ENCODE measurements around the gene TBC1D2B.

Gene TBC1D2B

DNA sequence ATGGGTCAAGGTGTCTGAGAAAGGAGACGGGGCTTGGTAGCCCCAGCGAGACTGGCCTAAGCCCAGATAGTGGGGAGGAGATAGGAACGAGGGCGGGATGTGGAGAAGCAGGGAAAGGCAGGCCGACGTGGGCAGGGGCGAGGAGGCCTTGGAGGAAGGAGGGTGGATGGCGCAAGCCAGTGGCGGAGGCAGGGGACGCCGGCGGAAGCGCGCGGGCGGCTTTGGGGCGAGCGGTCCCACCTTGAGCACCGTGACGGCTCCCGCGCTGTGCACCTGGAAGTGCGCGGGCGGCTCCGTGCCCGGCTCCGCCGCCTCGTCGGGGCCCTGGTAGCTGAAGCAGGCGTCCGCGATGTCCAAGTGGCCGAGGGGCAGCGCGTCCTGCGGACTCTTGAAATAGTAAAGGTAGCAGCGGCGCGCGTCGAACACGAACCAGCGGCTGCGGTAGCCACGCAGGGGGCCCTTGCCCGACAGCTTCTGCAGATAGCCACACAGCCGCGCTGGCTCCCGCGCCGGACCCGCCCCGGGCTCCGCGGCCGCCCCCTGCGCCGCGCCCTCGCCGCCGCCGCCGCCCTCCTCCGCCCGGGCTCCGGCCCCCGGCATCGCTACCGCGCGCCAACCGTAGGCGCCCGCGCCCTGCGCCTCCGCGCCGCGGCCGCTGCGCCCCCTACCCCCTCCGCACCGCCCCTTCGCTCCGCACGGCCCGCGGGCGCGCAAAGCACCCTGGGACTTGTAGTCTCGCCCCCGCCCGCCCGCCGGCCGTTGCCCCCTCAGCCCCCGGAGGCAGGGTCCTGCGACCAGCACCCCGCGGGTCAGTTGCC is at the start of gene TBC1D2B:
TSS of gene TBC1D2B (minus strand) at position 659 of the 818 bp plus-strand sequence. CDS start at position 600, 59 bp downstream.
- DNase-seq: peak; percentile 79

DNA sequence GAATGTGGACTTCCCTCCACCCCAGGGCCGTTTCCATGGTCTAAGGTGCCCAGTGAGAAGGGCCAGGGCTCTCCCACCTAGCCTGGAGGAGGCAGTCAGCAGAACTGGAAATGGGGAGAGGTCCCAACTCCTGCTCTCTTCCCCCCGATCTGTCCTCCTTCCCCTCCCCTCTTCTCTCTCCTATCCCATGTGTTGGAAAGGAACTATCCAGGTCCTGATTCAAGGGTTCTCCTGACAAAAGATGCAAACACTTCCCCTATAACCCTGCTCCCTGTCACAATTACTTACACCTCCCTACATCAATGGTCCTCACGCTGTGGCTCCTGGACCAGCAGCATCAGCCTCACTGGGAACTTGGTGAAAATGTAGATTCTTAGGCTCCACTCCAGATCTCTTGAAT is 47.8 kb upstream of the TBC1D2B start:
- no peak for DNase-seq

DNA sequence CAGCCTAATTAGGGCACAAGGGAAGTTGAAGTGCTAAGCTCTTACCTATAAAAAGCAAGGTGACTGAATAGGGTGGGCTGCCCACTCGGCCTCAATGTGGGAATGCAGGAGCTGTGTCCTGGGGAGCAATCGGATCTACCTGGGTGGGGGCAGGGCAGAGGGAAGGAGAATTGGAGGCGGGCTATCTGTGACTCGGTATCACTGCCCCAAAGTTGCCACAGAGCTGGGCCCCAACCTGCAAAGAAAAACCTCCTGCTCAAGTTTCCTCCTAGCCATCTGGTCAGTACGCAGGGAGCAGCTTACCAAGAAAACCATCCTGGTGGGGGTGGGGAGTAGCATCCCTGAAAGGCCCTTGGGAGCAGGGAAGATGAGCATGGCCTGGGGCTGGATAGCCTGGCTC is 43.0 kb upstream of the TBC1D2B start:
- DNase-seq: no peak

DNA sequence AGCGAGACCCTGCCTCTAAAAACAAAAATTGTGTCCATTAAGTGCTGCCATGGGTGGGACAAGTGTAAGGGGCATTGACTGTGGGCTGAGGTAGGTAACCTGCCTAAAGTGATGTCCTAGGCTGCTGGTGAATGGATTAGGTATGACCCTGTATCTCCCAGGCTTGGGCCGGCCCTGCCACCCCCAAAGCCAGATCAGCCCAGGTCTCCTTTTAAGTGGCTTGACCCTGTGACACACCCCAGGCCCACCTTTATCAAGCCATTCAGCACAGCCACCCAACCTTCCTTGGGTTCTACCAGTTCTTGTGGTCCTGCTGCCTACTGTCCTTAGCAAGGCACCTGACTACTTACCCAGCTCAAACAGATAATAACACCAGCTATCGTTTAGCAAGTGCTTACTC is 35.0 kb upstream of the TBC1D2B start:
- no peak for DNase-seq

DNA sequence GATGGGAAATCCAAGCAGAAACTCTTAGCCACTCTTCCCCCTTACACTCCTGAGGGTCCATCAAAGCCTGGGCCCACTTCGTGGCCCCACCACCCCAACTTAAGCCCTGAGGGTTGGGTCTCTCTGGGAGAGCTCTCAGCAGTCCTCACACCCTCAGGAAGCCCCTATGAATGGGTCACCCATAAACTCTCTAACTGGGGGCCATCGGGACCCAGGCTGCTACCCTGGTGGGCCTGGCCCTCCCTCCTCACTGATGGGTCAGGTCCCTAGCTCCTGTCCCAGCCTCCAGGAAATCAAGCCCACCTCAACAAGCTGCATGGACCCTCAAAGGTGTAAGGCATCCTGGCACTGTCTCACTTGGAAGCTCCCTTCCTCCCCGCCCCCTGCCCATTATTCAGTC is 34.3 kb upstream of the TBC1D2B start:
- no peak for DNase-seq

DNA sequence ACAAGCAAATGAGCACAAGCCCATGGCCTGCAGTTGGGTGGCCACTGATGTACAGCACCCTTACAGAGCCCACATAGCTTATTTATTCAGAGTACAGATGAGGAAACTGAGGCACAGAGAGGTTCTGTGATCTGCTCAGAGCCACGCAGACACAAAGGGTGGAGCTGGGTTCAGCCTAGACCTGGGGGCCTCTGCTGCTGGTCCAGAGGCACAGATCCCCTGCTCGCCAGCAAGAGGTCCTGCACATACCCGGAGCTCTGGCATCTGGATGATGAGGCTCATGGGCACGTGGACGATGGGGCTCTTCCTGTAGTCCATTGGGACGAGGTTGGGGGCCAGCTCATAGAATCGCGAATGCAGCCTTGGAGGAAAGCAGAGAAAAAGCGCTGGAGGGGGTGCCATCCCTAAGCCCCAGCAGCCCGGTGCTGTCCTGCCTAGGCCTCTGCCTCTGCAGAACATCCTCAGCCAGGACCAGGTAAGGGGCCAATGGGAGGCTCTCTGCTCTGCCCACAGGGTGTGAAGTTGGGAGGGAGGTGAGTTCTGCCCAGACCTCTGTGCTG is 33.5 kb upstream of the TBC1D2B start:
- DNase-seq: no peak

DNA sequence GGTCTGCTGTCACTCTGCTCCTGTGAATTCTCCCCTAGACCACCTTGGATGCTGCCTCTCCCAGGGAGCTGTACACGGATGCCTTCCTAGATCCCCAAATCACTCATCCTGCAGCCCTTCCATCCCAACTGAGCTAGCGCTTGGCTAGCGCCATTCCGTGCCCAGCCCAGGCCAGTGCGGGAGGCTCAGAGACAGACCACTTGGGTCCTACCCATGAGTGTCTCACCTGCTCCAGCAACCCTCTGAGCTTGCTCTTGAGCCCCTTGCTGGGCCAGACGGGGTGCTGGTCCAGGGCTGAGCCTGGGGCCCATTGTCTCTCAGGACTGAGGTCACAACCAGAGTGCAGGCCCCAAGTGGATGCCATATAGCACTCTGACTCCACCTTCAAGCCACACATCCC is 32.6 kb upstream of the TBC1D2B start:
- no peak for DNase-seq

DNA sequence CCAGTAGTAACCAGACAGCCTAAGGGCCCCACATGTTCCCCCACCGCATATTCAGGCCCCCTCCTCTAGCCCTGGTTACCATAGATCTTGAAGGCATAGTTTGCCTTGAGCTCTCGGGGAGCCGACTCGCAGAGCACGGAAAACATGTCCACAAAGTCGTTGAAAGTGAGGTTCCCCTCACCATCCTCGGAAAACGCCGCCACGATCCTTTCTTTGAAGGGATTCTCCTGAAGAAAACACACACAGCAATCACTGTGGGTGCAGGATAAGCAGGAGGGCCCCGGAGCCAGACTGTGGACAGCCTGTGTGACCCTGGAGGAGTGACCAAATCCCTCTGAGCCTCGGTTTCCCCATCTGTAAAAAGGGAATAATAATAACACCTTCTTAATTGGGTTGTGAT is 31.6 kb upstream of the TBC1D2B start:
- no peak for DNase-seq

DNA sequence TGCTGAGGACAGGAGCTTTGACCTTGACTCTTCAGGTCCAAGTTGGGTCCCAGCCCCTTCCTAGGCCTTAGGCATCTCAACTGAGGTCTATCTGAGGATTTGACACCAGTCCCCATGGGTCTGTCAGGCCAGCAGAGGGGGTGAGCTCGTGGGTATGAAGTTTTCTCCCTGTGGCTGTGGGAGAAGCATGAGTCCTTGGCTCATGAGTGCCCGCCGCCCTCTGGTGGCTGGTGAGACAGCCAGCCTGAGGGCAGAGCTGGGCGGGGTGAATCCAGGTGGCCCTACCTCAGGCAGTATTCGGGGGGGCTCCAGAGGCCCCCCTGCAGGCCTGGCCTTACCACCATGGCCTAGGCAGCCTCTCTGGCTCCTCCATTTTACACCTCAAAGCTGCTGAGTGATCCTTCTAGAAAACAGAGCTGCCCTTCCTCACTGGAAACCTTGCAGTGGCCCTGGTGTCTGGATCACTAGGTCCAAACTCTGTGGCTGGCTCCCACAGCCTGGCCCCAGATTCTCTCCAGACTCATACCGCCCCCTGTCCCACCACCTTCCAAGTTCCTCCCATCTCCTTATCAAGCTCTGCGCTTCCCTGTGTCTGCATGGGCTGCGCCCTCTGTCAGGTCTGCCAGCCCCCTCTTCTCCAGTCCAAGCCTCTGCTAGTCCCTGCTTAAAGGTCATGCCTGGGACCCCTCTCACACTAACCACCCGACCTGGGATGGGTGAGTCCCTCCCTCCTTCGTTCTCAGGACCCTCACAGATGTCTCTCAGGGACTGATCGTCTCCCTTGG is 31.0 kb upstream of the TBC1D2B start:
- DNase-seq: peak; percentile 89

DNA sequence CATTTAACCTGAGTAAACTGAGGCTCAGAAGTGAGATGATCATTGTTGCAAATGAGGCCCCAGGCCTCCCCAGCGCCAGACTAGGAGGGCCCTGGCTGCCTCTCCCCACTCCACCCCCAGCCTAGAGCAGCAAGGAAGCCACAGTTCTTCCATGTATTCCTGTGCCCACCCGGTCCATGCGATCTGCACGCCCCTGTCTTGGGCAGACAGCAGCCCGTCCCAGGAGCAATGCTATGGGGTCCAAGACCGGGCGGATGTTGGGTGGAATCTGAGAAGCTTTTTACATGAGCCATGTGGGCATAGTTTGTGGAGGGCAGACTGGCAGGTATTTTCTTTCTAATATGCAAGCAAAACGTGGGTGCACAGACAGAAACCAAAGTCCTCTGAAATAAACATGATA is 30.0 kb upstream of the TBC1D2B start:
- no peak for DNase-seq

DNA sequence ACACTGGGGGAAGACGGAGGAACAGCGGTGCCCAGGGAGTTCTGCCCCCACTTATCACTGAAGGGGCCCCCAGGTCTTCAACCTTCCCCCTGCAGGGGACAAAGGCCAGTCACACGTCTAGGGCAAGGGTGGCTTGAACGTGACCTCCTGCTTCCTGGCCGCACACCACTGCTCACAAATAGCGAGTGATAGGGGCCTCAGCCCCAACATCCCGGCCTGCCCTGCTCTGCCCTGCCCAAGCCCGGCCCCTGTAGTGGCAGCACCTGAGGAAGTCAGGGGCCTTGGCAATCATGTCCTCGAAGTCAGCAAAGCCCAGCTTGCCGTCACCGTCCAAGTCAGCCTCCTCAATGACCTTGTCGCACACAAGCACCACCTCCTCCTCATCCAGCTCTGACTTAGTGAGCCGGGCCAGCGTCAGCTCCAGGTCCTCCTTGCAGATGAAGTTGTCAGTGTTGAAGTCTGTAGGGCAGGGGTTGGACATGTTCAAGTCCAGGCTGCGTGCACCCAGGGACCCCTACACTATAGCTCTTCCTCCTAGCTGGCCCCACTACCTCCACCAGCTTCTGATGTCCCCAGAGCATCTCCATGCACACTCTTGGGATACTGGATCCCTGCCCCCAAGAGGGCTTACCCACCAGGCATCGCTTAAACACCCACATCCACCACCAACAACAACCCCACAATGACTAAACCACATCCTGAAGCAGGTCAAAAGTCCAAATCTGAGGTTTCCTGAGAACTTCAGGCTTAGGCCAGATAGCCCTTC is 28.1 kb upstream of the TBC1D2B start:
- no peak for DNase-seq

DNA sequence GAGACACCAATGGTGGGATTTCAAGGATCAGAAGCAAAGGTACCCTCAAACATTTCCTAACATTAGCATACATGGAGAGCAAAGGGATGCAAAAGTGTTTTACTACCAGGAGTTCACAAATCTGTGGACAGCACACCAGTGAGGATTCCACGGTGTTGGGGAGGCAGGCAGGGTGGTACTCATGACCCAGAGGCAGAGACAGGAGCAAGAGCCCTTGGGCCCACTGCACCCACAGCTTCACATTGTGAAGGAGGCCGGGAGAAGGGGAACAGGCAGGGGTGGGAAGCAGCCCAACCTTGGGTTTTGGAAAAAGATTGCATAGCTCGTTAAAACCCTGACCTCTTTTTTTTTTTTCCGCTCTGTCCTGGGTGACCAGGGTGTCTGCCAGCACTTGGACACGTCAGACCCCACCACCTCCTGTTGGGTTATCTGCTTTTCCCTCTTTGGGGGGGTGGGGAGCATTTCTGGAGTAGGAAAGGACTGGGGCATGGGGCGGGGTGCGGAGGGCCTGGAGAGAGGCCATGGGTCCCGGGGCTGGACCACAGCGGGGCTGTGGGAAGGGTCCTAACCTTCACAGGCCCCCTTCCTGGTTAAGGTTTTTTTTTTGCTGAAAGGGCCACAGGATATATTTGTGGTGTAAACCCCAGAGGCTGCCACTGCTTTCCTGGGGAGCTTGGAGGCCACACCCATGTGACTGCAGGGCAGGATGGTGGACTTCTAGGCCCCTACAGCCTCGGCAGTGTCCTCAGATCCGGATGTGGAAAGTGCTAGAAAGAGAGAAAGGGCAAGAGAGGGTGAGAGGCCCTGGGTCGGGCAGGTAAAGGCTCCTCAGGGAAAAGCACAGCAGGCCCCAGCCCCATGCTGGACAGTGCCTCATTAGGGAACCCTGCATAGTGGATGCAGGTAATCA is 27.3 kb upstream of the TBC1D2B start:
- DNase-seq: peak; percentile 12

DNA sequence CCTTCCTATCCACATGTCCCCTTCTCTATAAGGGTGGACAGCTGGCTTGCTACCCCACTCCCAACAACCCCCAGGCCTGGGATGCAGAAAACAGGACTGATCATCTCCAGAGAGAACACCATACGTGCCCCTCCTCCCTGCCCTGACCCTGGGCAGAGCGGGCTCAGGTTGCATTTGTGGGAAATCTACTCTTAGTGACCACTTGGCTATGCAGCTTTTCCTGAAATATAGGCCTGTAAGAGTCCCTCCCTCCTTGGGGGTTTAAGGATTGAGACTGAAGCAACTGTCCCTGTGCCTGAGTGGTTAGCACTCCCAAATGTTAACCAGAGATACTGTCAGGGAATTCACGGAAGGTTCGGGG is 26.6 kb upstream of the TBC1D2B start:
- no peak for DNase-seq

DNA sequence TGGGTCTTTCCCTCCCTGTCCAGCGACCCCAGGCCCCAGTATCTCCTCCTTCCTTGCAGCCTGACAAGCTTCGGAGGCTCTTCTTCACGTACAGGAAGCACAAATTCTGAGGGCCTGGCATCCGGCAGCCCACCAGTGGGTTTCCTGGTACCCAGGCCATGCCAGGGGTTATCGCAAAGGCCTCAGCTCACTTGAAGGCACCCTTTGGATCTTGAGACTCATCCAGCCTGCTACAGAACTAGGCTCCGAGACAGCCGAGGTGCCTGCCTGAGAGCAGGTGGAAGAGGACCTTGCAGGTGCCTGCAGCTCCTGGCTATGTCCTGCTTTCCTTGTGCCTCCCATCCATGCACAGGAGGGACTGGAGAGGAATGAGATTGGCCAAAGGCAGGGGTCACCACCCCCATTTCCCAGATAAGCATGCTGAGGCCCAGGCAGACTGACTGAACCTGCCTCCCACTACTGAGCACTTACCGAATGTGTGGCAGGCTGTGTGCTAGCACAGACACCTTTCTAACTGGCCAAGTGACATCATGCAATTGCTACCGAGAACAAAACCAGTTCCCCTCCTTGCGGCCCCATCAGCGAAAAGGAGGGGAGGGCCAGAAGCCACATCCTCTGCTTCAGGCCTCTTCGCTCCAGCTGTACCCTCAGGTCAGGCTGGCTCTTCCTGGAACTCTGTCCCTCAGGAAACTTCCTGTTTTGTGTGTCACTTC is 26.1 kb upstream of the TBC1D2B start:
- DNase-seq: peak; percentile 63

DNA sequence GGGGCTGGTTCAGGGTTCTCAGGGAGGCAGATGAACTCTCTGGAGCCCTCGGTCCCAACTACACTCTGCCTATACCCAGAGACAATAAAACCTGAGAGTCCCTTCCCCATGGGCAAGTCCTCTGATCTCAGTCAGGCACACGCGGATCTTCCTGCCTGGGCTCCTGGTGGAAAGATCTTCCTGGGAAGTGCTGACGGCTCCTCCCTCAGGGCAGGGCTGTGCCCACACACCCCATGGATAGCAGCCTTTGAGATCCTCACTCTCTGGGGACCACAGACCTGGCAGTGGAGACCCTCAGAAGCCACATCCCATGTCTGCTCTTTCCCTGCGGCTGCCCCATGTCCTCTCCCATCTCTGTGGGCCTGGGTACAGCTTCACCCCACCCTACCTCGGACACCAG is 25.2 kb upstream of the TBC1D2B start:
- no peak for DNase-seq

DNA sequence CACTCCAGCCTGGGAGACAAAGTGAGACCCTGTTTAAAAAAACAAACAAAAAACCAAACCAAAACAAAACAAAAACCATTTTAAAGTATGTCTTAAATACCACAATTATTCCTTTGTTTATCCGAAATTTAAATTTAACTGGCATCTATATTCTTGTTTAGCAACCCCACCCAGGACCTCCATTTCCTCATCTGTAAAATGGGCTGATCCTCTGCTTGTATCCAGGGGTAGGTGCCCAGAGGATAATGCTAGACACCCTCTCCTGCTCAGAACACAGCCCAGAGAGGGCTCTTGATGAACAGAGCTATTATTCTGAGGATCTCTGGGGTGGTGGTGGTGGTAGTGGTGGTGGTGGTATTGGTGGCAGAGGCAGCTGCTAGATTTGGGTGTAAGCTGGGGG is 24.7 kb upstream of the TBC1D2B start:
- DNase-seq: no peak

DNA sequence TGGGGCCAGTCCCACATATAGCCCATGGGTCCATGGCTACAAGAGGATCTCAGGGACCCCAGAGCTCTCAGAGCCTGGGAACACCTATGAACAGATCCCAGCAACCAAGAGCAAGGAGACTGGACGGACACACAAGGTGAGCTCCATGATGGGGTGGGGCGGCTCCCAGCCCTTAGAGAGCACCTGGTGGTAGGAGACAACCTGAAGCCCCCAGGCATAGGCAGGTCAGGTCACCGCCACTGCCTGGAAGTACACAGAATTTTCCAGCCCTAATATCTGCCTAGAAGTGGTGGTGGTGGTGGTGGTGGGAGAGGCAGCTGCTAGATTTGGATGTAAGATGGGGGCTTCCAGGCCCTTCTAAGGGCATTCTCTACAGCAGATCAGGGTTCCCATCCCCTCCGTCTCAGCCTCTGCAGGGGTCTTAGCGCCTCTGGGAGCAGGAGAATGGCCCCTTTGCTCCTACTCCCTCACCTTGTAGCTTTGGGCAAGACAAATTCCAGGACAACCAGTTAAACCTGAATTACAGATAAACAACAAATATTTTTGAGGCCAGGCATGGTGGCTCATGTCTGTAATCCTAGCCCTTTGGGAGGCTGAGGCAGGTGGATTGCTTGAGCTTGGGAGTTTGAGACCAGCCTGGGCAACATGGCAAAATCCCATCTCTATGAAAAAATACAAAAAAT is 24.1 kb upstream of the TBC1D2B start:
- DNase-seq: no peak

DNA sequence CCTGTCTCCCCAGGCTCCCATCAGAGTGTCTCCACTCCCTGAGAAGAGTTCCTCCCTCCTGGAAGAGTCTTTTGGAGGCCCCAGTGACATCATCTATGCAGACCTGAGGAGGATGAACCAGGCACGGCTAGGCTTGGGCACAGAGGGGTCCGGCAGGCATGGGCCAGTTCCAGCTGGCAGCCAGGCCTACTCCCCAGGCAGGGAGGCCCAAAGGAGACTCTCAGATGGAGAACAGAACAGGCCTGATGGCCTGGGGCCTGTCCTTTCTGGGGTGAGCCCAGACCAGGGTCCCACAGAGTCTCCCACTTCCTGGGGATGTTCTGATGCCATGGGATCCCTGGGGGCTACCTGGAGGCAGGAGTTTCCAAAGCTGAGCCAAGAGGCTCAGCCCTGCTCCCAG is 23.4 kb upstream of the TBC1D2B start:
- no peak for DNase-seq

DNA sequence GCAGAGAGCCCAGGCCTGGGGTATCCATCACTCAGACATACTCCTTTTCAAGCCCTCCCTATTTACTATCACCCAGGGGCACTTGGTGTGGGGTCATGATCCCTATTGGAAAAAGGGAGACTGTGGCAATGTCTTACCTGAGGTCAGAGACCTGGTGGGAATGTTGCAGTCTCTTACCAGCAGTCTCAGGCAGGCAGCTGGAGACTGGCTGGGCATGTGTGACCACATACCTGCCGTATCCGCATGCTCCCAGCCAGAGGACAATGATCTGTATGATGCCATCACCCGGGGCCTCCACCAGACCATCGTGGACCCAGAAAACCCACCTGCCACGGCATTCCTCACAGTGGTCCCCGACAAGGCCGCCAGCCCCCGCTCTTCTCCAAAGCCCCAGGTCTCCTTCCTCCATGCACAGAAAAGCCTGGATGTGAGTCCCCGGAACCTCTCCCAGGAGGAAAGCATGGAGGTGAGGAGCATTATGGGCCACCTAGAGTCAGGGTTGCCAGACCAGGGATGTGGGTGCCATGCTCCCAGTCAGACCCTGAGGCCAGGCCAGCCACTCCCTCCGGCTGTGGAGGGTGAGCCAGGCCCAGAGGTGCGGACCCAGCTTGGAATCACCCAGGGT is 20.7 kb upstream of the TBC1D2B start:
- no peak for DNase-seq

DNA sequence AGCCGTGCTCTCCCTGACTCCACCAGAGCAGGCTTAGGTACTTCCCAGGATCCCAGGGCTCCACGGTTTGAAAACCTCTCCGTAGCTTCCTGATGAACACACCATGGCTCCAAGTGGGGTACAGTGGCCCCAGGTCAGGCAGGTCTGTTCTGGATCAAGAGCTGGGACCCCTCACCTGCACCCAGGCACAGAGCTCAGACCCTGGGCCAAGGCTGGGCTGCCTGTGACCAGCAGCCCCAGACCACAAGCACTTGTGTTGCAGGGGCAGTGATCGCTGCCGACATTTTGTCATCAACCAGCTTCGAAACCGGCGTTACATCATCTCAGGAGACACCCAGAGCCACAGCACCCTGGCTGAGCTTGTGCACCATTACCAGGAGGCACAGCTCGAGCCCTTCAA is 20.2 kb upstream of the TBC1D2B start:
- no peak for DNase-seq

Data from CD4-positive, alpha-beta T cell treated with Interleukin-6 for 4 hours (primary cell).